Measurements from ENCODE around the gene LAIR2.

DNA sequence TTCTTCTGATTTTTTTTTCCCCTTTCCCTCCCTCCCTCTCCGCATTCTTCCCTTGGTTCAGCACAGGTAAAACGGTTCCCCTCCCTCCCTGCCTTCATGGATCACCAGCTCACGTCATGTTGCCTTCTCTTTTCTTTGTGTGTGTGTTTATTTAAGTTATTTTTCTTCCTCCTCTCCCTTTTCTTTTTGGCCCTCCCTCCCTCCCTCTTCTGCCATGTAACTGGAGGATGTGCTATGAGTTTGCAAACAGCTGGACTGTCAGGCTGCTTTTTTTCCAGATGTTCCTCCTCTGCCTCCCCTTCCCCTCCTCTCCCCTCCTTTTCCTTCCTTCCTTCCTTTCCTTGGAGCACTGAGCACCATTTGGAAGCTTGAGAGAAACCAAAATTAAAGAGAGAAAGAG lies 41.0 kb upstream of the LAIR2 start:
- TF ChIP-seq, protein P1, sequence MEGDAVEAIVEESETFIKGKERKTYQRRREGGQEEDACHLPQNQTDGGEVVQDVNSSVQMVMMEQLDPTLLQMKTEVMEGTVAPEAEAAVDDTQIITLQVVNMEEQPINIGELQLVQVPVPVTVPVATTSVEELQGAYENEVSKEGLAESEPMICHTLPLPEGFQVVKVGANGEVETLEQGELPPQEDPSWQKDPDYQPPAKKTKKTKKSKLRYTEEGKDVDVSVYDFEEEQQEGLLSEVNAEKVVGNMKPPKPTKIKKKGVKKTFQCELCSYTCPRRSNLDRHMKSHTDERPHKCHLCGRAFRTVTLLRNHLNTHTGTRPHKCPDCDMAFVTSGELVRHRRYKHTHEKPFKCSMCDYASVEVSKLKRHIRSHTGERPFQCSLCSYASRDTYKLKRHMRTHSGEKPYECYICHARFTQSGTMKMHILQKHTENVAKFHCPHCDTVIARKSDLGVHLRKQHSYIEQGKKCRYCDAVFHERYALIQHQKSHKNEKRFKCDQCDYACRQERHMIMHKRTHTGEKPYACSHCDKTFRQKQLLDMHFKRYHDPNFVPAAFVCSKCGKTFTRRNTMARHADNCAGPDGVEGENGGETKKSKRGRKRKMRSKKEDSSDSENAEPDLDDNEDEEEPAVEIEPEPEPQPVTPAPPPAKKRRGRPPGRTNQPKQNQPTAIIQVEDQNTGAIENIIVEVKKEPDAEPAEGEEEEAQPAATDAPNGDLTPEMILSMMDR (IDR thresholded peaks at IDR 0.05), result no peak
- TF ChIP-seq POLR2A (IDR thresholded peaks at IDR 0.05), result no peak
- TF ChIP-seq EP300 (IDR thresholded peaks at IDR 0.05), result no peak
